Measurements from ENCODE around the gene TMEM145. TPM values are rescaled to one million over a fixed set of nuclear protein-coding genes. Genes with fewer than 3 reads are reported as not detected.

Gene TMEM145
- polyA plus RNA-seq, 1 donor from 2014 or later = 30.9 TPM

GRCh38 chr19:42271861-42272534, 41.1 kb upstream of the TMEM145 start:
- peaks cover 42% of the 10 kb centered on the region for H3K79me2 ChIP-seq (replicated peaks; ENCODE audit: insufficient read depth, low read length)
- H3K27ac ChIP-seq (ENCODE audit: low read length) = no peak overlapping the region
- H3K36me3 ChIP-seq (ENCODE audit: insufficient read depth, low read length) = peaks cover 6% of the 10 kb centered on the region
- H3K9me3 ChIP-seq (ENCODE audit: low read length) = no peaks in the 10 kb centered on the region
- no peak overlapping the region for H3K4me2 ChIP-seq (ENCODE audit: low read length)
- H3K4me3 ChIP-seq (ENCODE audit: low read length) = no peak overlapping the region
- H4K20me1 ChIP-seq (ENCODE audit: insufficient read depth) = no peaks in the 10 kb centered on the region
- H3K27me3 ChIP-seq (ENCODE audit: insufficient read depth, low read depth, low read length) = no peaks in the 10 kb centered on the region
- TF ChIP-seq EP300 (conservative IDR thresholded peaks at IDR 0.05; ENCODE audit: poor library complexity, severe bottlenecking) (no peak), POLR2AphosphoS5 (IDR thresholded peaks at IDR 0.05) (no peak), TAF1 (IDR thresholded peaks at IDR 0.05; ENCODE audit: low read depth) (no peak), REST (IDR thresholded peaks at IDR 0.05; ENCODE audit: borderline replicate concordance) (no peak), CTCF (IDR thresholded peaks at IDR 0.05; ENCODE audit: poor library complexity, severe bottlenecking) (no peak), RAD21 (conservative IDR thresholded peaks at IDR 0.05) (no peak), SMC3 (conservative IDR thresholded peaks at IDR 0.05; ENCODE audit: poor library complexity) (no peak), EZH2 (IDR thresholded peaks at IDR 0.05; ENCODE audit: borderline replicate concordance, insufficient read depth, low read length, poor library complexity, severe bottlenecking) (no peak), MXI1 (conservative IDR thresholded peaks at IDR 0.05; ENCODE audit: poor library complexity, severe bottlenecking) (no peak)
- no peak overlapping the region for H3K9ac ChIP-seq (ENCODE audit: low read length)
- no peaks in the 10 kb centered on the region for H3K9me2 ChIP-seq (ENCODE audit: insufficient read depth, low read length)
- H2AFZ ChIP-seq (ENCODE audit: low read depth, low read length) = no peak overlapping the region
- no peaks in the 10 kb centered on the region for H3F3A ChIP-seq (ENCODE audit: insufficient read depth, low read length, poor library complexity, severe bottlenecking)

- Histone ChIP-seq H3K9me3 (ENCODE audit: low read length) (no peaks in the 10 kb centered on the region), H4K20me1 (ENCODE audit: insufficient read depth) (no peaks in the 10 kb centered on the region), H3K79me2 (replicated peaks; ENCODE audit: insufficient read depth, low read length) (peaks cover 42% of the 10 kb centered on the region), H3K9me2 (ENCODE audit: insufficient read depth, low read length) (no peaks in the 10 kb centered on the region), H3K27ac (ENCODE audit: low read length) (no peak overlapping the region), H2AFZ (ENCODE audit: low read depth, low read length) (no peak overlapping the region), H3F3A (ENCODE audit: insufficient read depth, low read length, poor library complexity, severe bottlenecking) (no peaks in the 10 kb centered on the region), H3K4me2 (ENCODE audit: low read length) (no peak overlapping the region), H3K27me3 (ENCODE audit: insufficient read depth, low read depth, low read length) (no peaks in the 10 kb centered on the region), H3K4me3 (ENCODE audit: low read length) (no peak overlapping the region), H3K9ac (ENCODE audit: low read length) (no peak overlapping the region), H3K36me3 (ENCODE audit: insufficient read depth, low read length) (peaks cover 6% of the 10 kb centered on the region)
- TF ChIP-seq POLR2AphosphoS5 (IDR thresholded peaks at IDR 0.05) (no peak), TAF1 (IDR thresholded peaks at IDR 0.05; ENCODE audit: low read depth) (no peak), RAD21 (conservative IDR thresholded peaks at IDR 0.05) (no peak), EP300 (conservative IDR thresholded peaks at IDR 0.05; ENCODE audit: poor library complexity, severe bottlenecking) (no peak), CTCF (IDR thresholded peaks at IDR 0.05; ENCODE audit: poor library complexity, severe bottlenecking) (no peak), REST (IDR thresholded peaks at IDR 0.05; ENCODE audit: borderline replicate concordance) (no peak), SMC3 (conservative IDR thresholded peaks at IDR 0.05; ENCODE audit: poor library complexity) (no peak), MXI1 (conservative IDR thresholded peaks at IDR 0.05; ENCODE audit: poor library complexity, severe bottlenecking) (no peak), EZH2 (IDR thresholded peaks at IDR 0.05; ENCODE audit: borderline replicate concordance, insufficient read depth, low read length, poor library complexity, severe bottlenecking) (no peak)
Observed at GRCh38 chr19:42272535-42272897, 40.6 kb upstream of the TMEM145 start.
